ENCODE measurements around the gene CEBPE.

CEBPE gene

GRCh38 chr14:23143911-23144310 is 24.9 kb upstream of the CEBPE start:
- no peak for DNase-seq (ENCODE audit: low spot score)

DNA sequence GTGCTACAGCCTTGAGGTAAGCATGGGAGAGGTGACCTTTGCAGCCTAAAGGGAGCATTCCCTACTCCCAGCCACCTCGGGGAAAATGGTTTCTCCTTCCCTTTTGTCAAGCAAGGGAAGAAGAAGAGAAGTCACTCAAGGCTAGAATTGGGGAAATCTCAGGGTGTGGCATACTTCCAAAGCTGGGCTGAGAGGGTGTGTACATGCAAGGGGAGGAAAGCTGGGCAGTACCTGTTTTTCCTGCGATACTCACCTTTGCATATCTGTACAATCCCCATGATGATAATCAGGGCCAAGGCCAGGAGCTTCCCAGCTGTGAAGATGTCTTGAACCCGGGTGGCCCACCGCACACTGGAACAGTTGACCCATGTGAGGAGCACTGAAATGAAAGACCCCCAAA is 23.8 kb upstream of the CEBPE start:
- no peak for DNase-seq (ENCODE audit: low spot score)

GRCh38 chr14:23141706-23142444 is 22.8 kb upstream of the CEBPE start:
- no peak for DNase-seq (ENCODE audit: low spot score)

DNA sequence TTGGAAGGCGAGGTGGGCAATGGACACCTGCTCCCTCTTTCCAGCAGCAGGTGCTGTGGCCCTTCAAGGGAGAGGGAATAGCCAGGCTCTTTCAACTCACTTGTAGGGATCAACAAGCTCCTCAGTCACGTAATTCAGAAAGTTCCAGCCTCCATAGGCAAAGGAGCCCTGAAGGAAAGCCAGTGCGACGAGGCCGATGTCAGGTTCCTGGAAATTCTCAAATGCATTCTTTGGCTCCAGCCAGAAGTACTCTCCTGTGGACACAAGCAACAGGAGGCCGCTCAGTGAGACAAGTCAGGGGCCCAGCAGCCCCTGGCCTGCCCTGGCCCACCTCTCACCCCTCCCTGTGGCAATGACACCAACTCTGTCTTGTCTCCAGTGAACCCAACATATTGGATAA is 21.3 kb upstream of the CEBPE start:
- DNase-seq (ENCODE audit: low spot score) = no peak

DNA sequence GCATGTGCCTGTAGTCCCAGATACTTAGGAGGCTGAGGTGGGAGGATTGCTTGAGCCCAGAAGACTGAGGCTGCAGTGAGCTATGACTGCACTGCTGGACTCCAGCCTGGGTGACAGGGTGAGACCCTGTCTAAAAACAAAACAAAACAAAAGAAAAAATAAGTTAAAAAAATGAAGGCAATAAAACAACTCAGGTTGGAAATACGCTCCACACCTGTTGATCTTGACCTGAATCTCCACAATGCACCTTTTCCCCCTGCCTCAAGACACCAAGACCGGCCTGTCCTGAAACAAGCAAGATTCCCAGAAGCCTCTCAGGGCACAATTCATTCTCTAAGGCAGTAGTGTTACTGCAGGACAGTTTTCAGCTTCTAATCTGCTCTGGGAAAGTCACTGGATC is 20.8 kb upstream of the CEBPE start:
- no peak for DNase-seq (ENCODE audit: low spot score)

GRCh38 chr14:23137813-23138535 is 18.9 kb upstream of the CEBPE start:
- DNase-seq (ENCODE audit: low spot score) = no peak

DNA sequence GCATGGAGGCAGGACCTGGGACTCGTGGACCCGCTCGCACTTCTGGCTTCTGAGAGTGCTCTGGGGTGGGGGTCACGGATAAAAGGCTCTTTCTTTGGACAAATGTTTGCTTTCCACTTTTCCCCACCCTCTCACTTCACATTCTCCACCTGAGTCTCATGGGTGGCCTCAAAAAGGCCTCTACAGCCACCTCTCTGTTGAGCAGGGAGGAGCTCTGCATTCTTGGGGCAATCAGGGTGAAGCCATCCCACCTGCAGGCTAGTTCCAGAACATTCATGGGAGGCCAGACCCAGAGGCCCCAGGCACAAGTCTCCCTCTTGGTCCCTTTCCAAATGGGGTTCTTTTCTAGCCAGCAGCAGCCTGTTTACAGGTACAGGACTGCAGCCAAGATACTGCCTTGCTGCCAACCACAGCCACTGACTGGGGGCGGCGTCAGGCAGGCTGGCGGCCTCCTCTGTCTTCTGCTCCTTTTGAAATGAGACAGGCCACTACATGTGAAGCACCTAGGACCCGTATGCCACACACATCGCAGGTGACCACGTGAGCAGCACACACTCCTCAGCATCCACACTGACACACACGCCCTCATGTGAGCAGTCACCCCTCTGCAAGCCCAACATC is 18.2 kb upstream of the CEBPE start:
- DNase-seq (ENCODE audit: low spot score) = no peak

GRCh38 chr14:23136566-23137133 is 17.6 kb upstream of the CEBPE start:
- no peak for DNase-seq (ENCODE audit: low spot score)

DNA sequence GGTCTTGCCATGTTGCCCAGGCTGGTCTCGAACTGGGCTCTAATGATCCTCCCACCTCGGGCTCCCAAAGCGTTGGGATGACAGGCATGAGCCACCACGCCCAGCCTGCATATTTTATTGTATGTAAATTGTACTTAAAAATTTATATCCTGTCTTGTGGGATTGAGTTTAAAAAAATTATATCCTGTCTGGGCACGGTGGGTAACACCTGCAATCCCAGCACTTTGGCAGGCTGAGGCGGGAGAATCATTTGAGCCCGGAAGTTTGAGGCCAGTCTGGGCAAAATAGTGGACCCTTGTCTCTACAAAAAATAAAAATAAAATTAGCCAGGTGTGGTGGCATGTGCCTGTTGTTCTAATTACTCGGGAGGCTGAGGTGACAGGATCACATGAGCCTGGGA is 13.9 kb upstream of the CEBPE start:
- no peak for DNase-seq (ENCODE audit: low spot score)

DNA sequence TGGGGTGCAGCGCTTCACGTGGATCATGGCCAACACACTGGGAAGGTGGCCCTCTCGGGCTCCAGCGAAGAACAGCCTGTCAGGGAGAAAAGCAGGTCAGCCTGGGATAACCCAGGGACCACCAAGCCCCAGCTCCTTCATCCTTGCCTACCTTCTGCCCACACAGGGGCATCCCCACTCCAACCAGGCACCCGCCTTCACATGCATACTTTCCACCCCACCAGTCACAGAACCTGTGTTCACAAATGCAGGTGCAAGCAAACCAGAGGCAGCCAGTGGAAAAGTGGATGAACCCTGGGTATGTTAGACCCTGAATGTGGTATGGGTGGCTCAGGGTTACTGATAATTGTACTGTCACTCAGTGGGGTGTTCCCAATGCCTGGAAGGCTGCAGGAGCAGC is 12.4 kb upstream of the CEBPE start:
- DNase-seq (ENCODE audit: low spot score) = no peak

DNA sequence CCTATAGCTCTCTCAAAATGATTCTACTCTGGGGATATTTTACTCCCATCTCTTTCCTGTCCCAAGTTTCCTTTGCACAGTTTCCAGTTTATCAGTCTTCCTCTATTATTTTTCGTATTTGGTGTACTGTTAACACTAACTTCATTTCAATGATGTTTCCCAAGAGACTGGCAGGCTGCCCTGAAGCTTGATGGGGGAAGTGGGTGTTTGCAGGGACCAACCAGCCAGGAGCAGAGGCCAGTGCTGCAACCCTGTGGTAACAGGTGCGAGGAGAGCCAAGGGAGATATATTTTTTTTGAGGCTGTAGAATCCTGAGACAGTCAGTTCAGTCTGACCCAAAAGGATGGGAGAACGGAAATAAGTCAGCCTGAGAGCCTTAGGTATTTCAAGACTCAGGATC is 11.8 kb upstream of the CEBPE start:
- DNase-seq (ENCODE audit: low spot score) = no peak

DNA sequence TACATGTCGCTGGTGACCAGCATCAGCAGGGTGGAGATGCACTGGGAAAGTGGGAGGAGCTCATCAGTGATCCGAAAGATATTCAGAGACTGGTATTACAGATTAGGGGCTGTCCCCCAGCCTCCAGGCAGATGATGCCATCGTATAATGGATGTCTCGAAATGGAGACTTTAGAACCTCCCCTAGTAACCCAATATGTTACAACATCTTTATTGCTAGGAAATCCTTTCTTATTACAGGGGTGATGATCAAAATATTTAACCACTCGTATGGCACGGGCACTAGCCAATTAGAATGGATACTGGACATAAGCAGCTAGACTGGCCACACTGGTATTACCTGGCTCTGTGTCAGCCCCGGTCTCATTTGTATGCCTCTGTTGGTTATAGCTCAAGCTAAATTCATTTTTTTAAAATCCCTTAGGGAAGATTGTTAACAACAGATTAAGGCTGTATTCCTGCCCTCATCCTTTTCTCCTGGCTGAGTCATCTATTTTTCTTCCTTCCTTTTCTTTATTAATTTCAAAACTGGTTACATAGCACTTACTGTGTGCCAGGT is 10.8 kb upstream of the CEBPE start:
- DNase-seq (ENCODE audit: low spot score) = no peak

GRCh38 chr14:23128969-23129758 is 10.1 kb upstream of the CEBPE start:
- no peak for DNase-seq (ENCODE audit: low spot score)

- no peak for DNase-seq (ENCODE audit: low spot score)
Observed at GRCh38 chr14:23127861-23128260, 8.8 kb upstream of the CEBPE start.

DNA sequence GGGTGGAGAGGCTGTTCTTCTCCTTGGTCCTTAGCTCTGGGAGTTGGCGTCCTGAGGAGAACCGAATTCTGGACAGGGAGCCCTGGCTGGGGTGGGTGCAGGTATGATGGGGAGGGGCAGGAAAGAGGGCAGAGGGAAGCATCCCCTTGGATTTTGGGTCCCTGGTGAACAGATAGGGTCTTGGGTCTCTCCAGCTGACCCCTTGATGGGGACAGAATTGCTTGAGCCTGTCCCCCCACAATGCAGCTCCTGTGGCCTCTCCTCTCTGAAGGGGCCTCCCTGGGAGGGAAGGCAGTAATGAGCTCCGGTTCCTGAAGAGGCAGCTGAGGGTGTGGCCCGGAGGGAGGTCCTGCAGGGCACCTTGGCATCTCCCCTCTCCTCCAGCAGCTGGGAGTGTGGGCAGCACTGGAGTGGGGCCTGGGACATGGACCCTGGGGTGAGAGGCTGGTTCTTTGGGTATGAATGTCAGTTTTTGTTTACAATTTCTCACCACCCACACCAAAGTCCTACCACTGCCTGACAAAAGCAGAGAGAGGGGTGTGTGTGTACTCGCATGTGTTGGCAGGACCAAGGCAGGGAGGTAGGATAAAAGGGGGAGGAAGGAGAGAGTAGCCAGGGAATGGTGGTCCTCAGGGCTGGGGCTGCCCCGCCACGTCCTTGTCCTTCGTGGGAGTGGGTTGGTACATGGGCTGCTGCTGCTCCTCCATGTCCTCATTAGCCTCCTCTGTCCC is 7.7 kb upstream of the CEBPE start:
- no peak for DNase-seq (ENCODE audit: low spot score)

- DNase-seq (ENCODE audit: low spot score) = no peak
Observed at GRCh38 chr14:23125933-23126524, 7.0 kb upstream of the CEBPE start.

GRCh38 chr14:23125011-23125410 is 6.0 kb upstream of the CEBPE start:
- DNase-seq (ENCODE audit: low spot score) = no peak

GRCh38 chr14:23124337-23124954 is 5.4 kb upstream of the CEBPE start:
- no peak for DNase-seq (ENCODE audit: low spot score)

- DNase-seq (ENCODE audit: low spot score) = no peak
Observed at GRCh38 chr14:23123419-23123818, 4.4 kb upstream of the CEBPE start.

GRCh38 chr14:23122086-23122485 is 3.0 kb upstream of the CEBPE start:
- no peak for DNase-seq (ENCODE audit: low spot score)

All from HuH-7 (cell line).